Stimulated activated CD8-positive, alpha-beta memory T cell treated with anti-CD3 and anti-CD28 coated beads, Interleukin-7, amount 100 ng/mL, for 1 hour (primary cell): ENCODE data around the gene SCAND1.
"Not testable (repeated sequence)": the region's sequence is repeated elsewhere in the genome, so short reads cannot be mapped to it uniquely, and the experiment has no call there.

Experiments
- DNase-seq, 2 donors: peaks; one replicate each; pipeline ENCODE4 v3.0.0-alpha.2; 2020; ENCODE audit warnings: low read depth in 2 of 2

Gene SCAND1

DNA sequence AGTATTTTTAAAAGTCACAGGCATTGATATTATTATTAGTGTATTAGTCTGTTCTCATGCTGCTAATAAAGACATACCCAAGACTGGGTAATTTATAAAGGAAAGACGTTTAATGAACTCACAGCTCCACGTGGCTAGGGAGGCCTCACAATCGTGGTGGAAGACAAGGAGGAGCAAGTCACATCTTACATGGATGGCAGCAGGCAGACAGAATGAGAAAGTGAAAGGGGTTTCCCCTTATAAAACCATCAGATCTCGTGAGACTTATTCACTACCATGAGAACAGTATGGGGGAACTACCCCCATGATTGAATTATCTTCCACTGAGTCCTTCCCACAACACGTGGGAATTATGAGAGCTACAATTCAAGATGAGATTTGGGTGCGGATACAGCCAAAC lies 5.0 kb upstream of the SCAND1 start:
- not testable (repeated sequence) for DNase-seq

DNA sequence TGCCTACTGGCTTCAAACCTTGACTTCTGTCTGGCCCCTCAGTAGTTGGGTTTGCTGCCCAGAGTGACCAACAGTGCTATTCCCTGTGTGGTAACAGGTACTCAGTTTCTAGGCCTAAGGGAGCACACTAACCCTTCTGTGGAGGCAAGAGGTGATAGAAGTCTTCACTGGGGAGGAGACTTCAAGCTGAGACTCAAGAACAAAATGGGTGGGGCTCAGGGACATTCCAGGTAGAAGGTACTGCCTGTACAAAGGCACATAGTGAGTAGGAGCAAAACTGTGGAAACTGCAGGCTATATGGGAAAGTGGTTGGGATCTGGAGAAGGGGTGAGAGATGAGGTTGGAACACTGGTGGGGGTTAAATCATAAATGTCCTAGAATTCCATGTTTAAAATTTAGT lies 2.3 kb upstream of the SCAND1 start:
- DNase-seq: no peak

DNA sequence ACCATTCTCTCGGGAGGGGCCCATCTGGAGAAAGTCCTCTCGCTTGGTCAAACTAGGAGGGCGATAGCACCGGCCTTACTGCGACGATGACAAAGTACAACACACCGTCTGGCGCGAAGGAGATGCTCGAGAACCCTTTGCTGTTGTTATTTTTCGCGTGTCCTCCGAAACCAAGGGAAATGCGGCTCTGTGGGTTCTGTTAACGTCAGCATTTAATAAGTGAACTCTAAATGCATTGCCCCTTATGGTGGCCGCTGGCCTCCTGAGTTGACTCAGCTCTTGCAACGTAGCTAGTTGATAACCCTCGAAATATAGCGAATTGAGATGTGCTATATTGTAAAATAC lies 577 bp upstream of the SCAND1 start:
- peak; percentile 1 to 4 for DNase-seq

DNA sequence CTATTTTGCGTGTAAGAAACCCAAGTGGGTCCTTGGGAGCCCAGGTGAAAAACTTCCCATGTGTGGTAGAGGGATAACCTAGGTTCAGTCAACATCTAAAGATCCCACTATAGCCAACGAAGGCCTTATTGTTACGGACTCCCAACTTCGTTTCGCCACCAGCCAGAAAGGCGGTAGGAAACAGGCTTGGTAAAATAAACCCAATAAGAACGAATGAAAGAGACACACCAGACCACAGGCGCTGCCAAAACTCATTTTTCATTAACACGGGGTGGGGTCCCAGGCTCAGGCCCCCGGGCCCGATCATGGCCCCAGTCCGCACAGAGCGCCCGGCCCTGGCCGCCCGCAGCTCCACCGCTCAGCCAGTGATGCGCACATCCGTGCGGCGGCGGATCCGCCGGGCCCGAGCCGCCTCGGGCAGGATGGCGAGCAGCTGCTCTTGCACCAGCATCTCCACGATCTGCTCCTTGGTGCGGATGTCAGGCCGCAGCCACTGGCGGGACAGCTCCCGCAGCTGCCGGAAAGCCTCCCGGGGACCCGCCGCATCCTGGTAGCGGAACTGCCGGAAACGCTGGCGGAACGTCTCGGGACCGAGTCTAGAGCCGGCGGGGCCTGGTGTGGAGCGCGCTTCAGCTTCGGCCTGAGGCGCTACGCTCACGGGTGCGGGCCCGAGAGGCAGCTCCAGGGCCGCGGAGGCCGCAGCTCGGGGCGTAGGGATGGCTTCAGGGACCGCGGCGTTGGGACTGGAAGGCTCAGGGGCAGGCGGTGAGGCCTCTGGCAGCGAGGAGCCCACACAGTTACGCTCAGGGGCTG lies 709 bp downstream of the SCAND1 start:
- peak; percentile 30 to 34 for DNase-seq

DNA sequence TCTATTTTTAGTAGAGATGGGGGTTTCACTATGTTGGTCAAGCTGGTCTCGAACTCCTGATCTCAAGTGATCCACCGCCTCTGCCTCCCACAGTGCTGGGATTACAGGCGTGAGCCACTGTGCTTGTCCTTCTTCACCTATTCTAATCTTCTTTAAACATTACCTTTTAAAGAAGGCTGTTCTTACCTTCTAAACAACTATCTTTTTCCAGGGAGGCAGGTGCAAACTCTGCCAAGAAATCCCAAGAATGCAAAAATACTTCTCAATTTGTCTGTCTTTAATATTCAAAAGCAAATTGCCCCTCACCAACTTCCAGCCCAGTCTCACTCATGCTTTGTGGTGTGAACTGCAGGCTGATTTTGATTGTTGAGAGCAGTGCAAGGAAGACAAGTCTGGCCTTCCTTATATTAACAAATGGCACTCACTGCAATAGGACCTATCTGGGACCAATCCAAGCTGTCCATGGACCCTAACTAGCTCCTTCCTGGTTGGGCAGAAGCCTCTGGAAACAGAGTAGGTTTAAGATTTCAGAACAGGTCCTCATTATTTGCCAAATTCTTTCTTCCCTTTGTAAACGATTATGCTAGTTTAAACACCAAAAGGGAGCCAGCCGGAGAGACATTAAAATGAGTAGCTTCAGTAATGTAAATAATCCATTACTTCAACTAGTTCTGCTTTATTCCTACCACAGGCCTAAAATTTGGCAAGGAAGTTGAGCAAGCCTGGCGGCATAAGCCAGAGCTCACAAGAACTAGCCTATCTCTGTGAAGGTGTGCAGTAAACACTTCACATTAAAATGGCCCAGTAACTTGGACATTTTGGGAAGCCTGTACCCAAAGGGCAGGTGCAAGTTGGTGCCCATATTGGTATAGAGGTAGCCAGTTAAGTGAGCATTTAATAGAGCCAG lies 1.6 kb downstream of the SCAND1 start:
- no peak for DNase-seq

DNA sequence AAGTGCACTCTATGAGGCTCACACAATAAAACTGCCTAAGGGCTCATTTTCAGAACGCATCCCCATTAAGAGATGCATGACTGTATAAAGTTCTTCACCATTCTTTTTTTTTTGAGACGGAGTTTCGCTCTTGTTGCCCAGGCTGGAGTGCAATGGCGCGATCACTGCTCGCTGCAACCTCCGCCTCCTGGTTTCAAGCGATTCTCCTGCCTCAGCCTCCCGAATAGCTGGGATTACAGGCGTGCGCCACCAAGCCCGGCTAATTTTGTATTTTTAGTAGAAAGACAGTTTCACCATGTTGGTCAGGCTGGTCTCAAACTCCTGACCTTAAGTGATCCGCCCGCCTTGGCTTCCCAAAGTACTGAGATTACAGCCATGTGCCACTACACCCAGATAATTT lies 2.2 kb downstream of the SCAND1 start:
- DNase-seq: not testable (repeated sequence)

DNA sequence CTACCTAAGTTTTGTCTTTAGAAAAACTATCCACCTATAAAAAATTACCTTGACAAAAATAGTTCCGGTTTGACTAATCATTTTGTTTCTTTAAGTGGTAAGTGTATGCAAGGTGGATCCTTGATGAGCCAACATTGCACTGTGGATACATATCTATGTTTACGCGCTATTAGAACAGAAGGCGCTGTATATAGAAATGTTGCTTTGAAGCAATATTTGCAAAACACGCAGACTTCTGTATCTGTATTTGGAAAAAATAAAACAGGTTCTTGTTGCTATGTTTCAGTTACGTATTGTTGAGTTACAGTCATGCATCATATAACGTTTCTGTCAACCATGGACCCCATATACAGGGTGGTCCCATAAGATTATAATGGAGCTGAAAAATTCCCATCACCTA lies 4.2 kb downstream of the SCAND1 start:
- DNase-seq: no peak

DNA sequence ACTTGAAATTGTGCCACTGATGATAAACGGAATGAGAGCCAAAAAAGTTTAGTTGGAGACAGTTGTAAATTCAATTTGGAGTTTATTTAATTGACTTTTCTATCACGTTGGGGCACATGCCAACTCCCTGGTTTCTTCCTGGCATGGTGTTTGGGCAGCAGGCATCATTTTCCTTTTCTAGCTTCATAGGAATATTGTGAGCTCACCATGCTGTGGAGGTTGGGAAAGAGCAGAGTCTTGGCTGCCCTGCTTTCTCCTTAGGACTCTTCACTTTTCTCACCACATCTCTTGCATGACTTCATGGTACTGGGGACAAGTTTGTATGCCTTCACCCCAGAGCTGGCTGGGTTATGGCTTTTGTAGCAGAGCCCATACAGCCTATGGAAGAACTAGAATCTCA lies 6.4 kb downstream of the SCAND1 start:
- no peak for DNase-seq

DNA sequence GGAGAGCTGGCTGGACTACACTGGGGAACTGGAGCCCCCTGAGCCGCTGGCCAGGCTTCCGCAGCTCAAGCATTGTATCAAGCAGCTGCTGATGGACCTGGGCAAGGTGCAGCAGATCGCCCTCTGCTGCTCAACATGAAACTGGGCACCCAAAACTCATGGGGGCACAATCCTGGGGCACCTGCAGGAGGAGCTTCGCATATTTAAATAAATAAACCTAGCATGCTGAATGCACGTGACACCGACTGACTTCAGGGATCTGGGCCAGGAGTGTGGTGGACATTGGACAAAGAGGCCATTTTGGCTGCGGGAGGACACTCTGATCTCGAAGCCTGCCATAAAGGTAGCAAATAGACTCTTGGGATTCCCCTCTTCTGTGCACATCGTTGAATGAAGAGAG lies 6.8 kb downstream of the SCAND1 start:
- no peak for DNase-seq

DNA sequence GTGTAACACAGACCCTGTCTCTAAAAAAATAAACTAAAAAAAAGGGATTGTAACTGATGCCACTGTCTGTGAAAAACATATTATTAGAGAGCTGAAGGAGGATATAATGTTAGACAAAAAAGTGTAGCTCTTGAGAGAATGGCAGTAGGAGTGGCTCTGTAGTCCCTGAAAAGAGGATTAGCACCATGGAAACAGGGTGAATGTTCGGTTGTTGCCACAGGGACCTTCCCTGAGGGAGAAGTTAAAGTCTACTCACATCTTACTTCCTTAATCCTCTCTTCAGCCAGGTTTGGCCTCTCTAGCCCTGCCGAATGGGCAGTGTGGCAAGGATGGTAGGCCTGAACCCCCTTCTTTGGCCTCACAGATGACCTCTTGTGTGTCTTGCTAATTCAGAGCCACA lies 12.1 kb downstream of the SCAND1 start:
- DNase-seq: no peak

DNA sequence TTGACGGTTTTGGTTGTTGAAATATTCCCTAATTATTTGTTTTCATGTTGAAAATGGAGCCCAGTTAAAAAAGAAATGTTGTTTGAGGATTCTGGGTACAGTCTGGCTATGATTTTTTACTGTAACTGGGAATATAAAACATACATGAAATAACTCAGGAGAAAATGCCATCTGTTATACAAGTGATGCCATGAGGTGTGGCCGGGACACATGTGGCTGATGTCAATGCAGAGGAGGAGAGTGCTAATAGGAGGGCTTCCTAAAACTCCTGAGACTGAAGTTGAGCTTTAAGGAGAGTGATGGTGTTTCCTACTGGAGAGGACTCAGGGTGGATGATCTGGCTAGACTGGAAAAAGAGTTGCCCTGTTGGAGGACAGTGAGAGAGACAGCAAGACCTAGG lies 12.7 kb downstream of the SCAND1 start:
- no peak for DNase-seq

DNA sequence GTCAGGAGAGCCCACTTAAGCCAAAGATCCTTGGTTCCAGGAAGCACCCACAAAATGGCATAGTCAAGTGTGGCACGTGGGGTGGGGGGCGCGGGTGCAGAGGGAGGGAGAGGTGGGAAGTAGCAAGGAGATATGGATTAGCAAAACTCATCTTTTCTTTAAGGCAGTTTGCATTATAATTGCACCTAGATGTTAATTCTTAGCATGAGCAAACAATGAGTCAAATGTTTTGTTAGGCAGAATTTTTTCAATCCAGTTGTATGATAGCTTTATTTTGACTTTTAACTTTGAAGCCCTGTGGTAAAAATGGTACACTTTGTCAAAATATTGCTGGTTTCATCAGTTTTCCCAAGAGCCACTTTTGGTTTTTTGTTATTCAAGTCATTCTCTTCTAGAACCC lies 15.0 kb downstream of the SCAND1 start:
- no peak for DNase-seq

DNA sequence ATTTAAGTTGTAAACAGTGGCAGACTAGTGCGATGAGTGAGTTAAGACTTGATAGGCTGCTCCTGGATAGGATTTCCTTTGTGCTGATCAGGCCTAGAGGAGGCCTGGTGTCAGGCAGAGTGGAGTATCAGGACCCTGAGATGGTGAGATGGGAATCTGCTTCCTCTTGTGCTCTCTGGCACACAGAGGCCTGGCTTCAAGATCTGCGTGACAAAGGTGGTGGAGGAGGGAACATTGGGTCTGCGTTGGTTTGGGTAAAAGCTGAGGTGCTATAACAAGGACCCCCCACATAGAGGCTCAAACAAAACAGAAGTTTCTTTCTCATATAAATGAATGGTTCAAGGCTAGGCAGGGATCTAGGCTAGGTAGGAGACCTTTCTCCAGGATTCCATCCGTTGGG lies 20.3 kb downstream of the SCAND1 start:
- DNase-seq: no peak

DNA sequence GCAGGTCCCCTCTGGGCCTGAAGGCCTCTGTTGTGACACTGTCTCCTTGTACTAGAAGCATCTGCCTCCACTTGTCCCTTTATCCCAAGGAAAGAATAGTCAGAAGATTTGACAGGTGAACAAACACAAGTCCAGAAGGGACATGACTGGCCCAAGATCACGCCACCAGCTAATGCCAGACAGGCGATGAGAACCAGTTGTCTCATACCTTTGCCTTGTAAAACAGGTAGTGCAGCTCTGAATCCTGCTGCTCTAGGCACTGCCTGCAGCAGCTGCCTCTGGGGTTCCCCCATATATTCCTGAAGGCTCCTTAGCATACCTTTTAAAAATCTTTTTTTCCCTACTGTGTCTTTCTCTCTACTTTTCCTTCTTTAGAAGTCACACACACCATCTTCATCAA lies 25.0 kb downstream of the SCAND1 start:
- no peak for DNase-seq

DNA sequence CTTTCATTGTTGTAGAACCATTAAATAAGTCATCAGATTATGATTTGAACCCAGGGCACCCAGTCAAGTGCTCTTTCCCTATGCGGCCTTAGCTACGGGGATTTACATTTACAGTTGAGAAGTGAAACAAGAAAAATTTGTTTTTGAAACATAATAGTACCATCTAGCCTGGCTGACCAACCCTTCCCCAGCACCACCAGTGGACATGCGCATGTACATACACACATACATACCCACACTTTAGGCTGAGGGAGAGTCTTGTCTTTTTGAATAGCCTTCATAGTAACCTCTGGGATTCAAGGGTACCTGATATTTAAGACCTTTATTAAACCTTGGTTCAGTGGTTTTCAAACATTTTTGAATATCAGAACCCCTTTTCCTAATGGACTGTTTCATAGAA lies 33.8 kb downstream of the SCAND1 start:
- no peak for DNase-seq

DNA sequence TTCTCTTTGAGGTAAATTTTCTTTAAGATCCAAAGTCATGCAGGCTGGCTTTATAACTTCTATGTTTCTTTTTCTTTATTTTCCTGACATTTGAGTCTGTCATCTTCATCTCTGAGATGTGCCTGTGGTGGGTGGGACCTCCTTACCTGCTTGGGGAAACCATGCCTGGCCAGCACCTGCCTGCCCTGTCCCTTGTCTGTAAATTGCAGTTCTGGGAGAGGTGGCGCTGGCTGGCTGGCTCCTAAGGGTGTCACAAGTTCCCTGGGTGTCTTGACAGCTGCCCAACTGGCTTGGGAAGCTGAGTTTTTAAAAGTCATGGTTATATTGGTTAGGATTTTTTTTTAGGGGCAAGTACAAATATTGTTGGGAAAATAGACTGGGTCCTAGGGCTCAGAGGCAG lies 36.3 kb downstream of the SCAND1 start:
- DNase-seq: no peak

DNA sequence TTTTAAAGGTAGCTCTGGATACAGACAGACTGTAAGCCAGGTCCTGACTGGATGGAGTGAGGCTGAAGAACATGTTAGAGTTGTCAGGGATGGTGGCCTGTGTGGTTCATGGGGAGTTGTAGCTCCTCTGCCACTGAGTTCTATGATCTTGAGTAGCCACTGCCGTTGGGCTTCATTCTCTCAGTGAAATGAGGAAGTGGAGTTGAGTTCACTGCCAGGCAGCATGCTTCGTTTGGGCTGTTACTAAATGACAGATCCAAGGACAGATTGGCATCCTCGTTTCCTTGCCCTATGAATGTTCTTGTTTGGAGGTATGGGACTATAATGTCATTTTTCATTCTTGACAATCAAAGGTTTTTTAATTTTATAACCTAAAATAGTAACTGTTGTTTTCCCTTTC lies 37.2 kb downstream of the SCAND1 start:
- no peak for DNase-seq

DNA sequence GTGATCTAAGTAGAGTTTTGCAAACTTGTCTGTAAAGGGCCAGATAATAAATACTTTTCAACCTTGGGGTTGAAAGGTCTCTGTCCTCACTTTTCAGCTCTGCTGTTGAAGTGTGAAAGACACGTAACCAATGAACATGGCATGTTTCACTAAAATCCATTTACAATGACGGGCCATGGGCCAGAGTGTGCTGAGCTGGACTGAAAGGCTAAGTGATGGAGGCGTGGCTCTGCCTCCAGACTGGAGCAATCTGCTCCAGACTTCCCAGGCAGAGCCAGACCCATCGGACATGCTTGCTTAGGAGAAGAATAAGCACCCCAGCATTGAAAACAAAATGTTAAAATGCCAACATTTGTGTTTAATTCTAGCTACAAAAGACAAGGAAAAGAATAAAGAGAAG lies 41.4 kb downstream of the SCAND1 start:
- DNase-seq: no peak

DNA sequence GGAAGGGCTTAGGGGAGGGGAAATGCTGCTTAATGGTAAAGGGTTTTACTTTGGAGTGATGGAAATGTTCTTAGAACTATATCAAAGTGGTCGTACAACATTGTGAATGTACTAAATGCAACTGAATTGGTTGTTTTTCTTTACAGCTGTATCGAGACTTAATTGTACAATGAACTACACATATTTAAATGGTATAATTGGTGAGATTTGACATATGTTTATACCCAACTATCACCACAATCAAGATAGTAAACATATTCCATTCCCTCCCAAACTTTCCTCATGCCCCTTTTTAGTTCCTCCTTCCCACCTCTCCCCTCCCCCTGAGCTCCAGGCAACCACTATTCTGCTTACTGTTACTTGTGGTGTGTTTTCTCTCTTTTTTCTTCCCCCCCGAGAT lies 44.0 kb downstream of the SCAND1 start:
- no peak for DNase-seq

DNA sequence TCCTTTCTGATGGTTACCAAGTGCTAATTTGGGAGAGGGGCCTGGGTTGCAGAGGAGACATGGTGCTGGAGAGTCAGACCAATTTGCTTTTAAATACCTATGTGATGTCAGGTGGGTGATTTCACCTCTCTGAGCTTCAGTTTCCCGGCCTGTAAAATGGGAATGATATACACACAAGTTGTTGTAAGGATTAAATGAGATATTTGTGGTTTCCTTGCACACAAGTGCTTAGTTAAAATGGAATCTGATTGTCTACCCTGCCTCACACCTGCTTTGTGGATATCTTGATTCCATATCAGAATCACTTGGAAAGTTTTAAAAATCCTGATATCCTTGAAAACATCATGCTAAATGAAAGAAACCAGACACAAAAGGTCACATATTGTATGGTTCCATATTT lies 44.5 kb downstream of the SCAND1 start:
- DNase-seq: no peak

DNA sequence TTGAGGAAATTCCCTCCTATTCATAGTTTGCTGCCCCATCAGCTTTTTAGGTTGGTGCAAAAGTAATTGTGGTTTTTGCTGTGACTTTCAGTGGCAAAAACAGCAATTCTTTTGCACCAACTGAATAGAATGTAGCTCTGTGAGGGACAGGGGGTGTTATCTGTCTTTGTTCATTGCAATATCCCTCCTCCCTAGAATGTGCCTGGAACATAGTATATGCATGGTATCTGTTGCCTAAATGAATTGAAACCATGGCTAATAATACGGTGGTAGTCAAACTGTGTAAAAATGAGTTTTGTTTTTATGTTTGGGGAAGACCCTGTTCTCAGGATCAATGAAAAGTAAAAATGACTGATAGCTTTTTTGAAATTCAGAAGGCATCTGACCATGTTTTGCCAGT lies 45.1 kb downstream of the SCAND1 start:
- no peak for DNase-seq

DNA sequence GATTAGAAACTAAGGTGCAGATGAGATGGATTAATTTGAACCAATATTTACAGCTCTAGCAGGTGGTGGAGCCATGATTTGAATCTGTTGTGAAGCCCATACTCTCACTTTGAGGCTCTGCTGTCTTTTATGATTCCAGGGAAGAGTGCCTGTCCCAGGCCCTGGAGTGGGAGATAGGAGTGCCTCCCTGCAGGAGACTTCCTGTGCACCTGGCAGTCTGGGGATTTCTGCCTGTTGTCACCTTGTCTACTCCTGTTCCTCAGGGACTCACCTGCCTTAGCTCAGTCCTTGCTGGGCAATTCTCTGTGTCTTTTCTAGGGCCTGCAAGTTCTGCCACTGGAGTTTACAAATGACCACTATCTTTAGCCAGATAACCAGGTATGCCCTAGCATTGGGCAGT lies 46.3 kb downstream of the SCAND1 start:
- no peak for DNase-seq

DNA sequence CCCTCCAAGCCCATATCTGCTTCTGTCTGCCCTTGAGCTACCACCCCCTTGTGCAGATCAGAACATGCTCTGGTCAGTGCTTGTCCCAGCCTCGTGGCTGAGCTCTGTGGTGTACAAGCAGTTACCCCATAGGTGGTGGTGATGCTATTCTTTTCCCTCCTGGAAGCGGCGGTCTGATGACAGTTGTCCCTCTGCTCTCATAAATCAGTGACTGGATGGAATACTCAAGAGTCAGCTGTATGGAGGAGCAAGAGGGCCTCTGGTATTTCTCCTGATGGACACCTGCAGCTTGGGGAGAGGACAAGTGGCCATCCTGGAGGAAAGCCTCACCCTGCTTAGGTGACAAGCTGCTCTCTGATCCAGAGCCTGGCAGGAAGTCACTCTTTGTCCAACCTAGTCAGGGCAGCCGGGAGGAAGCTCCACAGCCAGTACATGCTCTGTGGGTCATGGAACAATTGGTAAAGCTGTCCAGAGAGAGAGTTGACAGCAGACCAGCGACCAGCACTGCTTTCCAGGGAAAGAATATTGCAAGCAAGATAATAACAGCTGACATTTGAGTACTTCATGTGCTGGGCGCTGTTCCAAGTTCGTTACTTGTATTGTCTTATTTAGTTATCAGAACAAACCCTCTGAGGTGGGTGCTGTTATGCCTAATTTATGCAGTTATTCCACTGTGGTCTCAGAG lies 47.1 kb downstream of the SCAND1 start:
- no peak for DNase-seq
